Spinal cord (tissue), 10 donors: ENCODE results near the gene ATP9B. TPM values are rescaled to one million over a fixed set of nuclear protein-coding genes. Genes with fewer than 3 reads are reported as not detected.

ENCODE experiments used
- DNase-seq, 6 donors: peaks; one replicate each; pipeline versions ENCODE4 v3.0.0 to v3.0.0-alpha.2; 2013 to 2015; ENCODE audit warnings: low spot score in 6 of 6, low read depth in 4 of 6
- H3K27ac ChIP-seq: one replicate; pipeline ENCODE4 v1.5.1; 2013; ENCODE audit warnings: low read depth, low read length, control low read depth
- H3K27me3 ChIP-seq: one replicate; pipeline ENCODE4 v1.6.1; 2013; ENCODE audit warnings: low read length; ENCODE audit not compliant: control insufficient read depth, insufficient read depth
- H3K36me3 ChIP-seq: one replicate; pipeline ENCODE4 v1.6.1; 2013; ENCODE audit warnings: low read length; ENCODE audit not compliant: control insufficient read depth, insufficient read depth
- H3K4me1 ChIP-seq: one replicate; pipeline ENCODE4 v1.6.1; 2013; ENCODE audit warnings: low read length; ENCODE audit not compliant: control insufficient read depth, insufficient read depth
- H3K4me3 ChIP-seq: one replicate; pipeline ENCODE4 v1.5.1; 2013; ENCODE audit warnings: low read depth, low read length, control low read depth
- H3K9me3 ChIP-seq: one replicate; pipeline ENCODE4 v1.6.1; 2013; ENCODE audit warnings: low read length; ENCODE audit not compliant: control insufficient read depth, insufficient read depth
- WGBS: methylation state at CpG from one replicate; pipeline ENCODE4 v1.1.5; 2013; ENCODE audit warnings: missing lambda C conversion rate; ENCODE audit not compliant: insufficient coverage; 5-methylcytosine and 5-hydroxymethylcytosine counted together
- polyA plus RNA-seq, 2 donors: library from polyadenylated mRNA; unstranded; fragments of 120-200 nt; gene quantifications; one replicate each; pipeline ENCODE4 v1.2.1, GENCODE V29; 2013; ENCODE audit not compliant: insufficient read length in 2 of 2
- total RNA-seq, 2 donors: library from RNA; depleted of rRNA in 1 of 2; stranded (reverse); fragments of 120-200 nt in 1 of 2; fragments of >200 nt in 1 of 2; gene quantifications; one replicate each; pipeline versions ENCODE4 v1.2.3 to v1.2.4, GENCODE V29; 2013 to 2014
- donor health status: healthy.

The ATP9B gene
- total and polyA plus RNA-seq, 4 donors = 19.5 to 72.7 (median 35.6) TPM

DNA sequence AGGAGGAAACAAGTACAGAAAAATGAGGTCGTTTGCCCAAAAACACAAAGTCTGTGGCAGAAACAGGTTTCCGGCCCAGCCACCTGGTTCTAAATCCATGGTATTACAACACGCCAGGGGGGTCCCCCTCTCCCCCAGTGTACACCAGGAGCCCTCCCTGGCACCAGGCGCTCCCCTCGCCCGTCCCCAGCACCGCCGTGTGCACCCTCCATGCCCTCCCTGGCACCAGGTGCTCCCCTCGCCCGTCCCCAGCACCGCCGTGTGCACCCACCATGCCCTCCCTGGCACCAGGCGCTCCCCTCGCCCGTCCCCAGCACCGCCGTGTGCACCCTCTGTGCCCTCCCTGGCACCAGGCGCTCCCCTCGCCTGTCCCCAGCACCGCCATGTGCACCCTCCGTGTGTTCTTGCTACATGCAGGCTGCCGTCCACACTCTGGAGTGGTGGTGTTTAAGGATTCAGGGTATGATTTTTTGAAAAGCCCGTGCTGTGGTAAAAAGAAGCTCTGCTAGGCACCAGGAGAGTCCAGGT is 266.7 kb downstream of the ATP9B start:
- WGBS = 98% methylated on average over 20 of the region's 23 CpGs
- Histone ChIP-seq H3K27ac (no peak overlapping the region), H3K4me1 (no peaks in the 10 kb centered on the region), H3K27me3 (no peaks in the 10 kb centered on the region), H3K36me3 (peaks cover 43% of the 10 kb centered on the region), H3K4me3 (no peak overlapping the region), H3K9me3 (no peaks in the 10 kb centered on the region)
- no peak for DNase-seq

DNA sequence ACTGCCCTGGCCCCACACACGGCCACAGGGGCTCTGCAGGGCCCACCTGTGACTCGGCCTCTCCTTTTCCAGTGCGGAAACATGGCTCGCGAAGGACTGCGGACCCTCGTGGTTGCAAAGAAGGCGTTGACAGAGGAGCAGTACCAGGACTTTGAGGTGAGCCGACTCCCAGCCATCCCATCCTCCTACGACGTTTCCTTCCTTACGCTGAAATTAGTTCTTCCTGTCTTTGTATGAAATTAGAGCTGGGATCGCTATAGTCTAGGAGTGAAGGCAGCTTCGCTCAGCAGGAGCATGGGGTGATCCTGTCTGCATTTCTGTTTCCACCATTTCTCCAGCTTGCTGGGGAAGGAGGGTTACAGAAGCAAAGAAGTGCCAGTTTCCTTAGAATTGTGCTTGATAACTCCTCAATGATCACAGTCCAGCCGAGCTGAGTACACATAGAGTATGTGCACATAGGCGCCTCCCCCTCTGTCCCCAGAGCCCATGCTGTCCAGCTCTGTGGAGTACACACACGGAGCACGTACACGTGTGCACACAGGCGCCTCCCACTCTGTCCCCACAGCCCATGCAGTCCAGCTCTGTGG is 267.5 kb downstream of the ATP9B start:
- no peak for DNase-seq
- H3K4me3 ChIP-seq = no peak overlapping the region
- H3K36me3 ChIP-seq = peaks cover 43% of the 10 kb centered on the region
- H3K9me3 ChIP-seq = no peaks in the 10 kb centered on the region
- no peaks in the 10 kb centered on the region for H3K27me3 ChIP-seq
- H3K27ac ChIP-seq = no peak overlapping the region
- H3K4me1 ChIP-seq = no peaks in the 10 kb centered on the region
- WGBS = 94% methylated on average over 12 of the region's 20 CpGs

DNA sequence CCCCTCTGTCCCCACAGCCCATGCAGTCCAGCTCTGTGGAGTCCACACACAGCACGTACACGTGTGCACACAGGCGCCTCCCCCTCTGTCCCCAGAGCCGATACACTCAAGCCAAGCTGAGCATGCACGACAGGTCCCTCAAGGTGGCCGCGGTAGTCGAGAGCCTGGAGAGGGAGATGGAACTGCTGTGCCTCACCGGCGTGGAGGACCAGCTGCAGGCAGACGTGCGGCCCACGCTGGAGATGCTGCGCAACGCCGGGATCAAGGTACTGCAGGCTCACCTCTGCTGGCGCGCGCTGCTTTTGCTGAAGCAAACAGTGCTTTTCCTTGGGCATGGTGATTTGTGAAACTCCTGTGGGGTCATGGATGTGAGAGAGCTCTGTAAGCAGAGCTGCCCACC is 268.0 kb downstream of the ATP9B start:
- Histone ChIP-seq H3K4me3 (no peak overlapping the region), H3K4me1 (no peaks in the 10 kb centered on the region), H3K27ac (no peak overlapping the region), H3K9me3 (no peaks in the 10 kb centered on the region), H3K36me3 (peaks cover 43% of the 10 kb centered on the region), H3K27me3 (no peaks in the 10 kb centered on the region)
- WGBS = 95% methylated on average over 19 of the region's 19 CpGs
- DNase-seq = no peak

DNA sequence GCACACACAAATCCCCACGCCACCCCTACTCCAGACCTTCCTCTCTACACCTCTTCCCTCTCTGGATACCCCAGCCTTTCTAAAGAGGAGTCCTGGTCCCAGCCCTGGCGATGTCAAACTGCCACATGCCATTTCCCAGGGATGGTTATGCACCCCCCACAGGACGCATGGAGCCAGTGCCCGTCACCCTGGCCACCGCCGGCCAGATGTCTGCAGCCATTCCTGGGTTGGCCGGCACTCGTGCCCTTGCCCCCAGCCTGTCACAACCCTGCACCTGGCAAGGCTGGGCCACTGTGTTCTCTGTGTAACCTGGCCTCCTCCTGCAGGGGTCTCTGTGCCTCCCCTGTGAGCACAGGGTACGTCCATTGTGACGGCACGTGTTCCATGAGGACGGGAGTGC is 268.4 kb downstream of the ATP9B start:
- H3K4me1 ChIP-seq = no peaks in the 10 kb centered on the region
- H3K27me3 ChIP-seq = no peaks in the 10 kb centered on the region
- WGBS = 92% methylated on average over 12 of the region's 12 CpGs
- H3K36me3 ChIP-seq = peaks cover 43% of the 10 kb centered on the region
- DNase-seq = no peak
- H3K9me3 ChIP-seq = no peaks in the 10 kb centered on the region
- H3K27ac ChIP-seq = no peak overlapping the region
- no peak overlapping the region for H3K4me3 ChIP-seq

DNA sequence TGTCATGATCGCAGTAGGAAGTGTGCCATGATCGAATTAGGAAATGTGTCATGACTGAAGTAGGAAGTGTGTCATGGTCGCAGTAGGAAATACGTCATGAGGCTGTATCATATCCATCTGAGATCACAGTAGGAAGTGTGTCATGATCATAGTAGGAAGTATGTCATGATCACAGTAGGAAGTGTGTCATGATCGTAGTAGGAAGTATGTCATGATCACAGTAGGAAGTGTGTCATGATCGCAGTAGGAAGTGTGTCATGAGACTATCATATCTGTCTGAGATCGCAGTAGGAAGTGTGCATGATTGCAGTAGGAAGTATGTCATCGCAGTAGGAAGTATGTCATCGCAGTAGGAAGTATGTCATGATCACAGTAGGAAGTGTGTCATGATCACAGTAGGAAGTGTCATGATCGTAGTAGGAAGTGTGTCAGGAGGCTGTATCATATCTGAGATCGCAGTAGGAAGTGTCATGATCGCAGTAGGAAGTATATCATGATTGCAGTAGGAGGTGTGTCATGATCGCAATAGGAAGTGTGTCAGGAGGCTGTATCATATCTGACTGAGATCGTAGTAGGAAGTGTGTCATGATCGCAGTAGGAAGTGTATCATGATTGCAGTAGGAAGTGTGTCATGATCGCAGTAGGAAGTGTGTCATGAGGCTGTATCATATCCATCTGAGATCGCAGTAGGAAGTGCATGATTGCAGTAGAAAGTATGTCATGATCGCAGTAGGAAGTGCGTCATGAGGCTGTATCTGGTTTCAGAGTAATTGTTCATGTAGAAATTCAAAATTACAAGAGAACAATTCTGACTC is 270.1 kb downstream of the ATP9B start:
- no peak for DNase-seq
- no peak overlapping the region for H3K27ac ChIP-seq
- H3K4me1 ChIP-seq = no peaks in the 10 kb centered on the region
- H3K27me3 ChIP-seq = no peaks in the 10 kb centered on the region
- H3K9me3 ChIP-seq = no peaks in the 10 kb centered on the region
- no peak overlapping the region for H3K4me3 ChIP-seq
- 97% methylated on average over 17 of the region's 19 CpGs for WGBS
- H3K36me3 ChIP-seq = peaks cover 38% of the 10 kb centered on the region

DNA sequence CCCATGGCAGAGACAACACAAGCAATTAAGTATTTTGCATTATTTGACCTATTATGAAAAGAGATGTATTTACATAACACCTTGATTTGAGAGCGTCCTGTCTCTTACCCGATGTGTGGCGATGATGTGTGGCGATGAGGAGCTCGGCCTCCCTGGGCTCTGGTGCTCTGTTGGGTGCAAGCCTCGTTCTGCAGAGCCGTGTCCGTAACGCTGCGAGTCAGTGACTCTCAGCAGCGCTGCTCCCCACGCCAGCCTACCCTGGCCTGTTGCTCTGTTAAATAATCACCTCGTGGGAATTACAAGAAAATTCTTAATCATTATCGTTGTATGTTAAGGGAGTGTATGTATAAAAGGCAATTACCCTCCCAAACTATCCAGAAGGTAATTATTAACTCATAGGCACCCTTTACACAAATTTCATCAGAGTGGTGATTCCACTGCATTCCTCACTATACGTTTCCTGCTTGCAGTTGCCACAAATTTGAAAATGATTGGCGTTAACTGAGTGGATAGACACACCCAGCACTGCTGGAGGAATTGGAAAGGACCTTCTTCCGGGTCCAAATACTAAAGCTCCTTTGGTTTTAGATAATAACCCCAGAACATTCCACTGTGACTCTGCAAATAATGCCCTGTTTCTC is 274.5 kb downstream of the ATP9B start:
- no peaks in the 10 kb centered on the region for H3K4me1 ChIP-seq
- no peak for DNase-seq
- no peaks in the 10 kb centered on the region for H3K9me3 ChIP-seq
- no peak overlapping the region for H3K27ac ChIP-seq
- H3K27me3 ChIP-seq = no peaks in the 10 kb centered on the region
- no peak overlapping the region for H3K4me3 ChIP-seq
- 82% methylated on average over 12 of the region's 17 CpGs for WGBS
- H3K36me3 ChIP-seq = peaks cover 43% of the 10 kb centered on the region

DNA sequence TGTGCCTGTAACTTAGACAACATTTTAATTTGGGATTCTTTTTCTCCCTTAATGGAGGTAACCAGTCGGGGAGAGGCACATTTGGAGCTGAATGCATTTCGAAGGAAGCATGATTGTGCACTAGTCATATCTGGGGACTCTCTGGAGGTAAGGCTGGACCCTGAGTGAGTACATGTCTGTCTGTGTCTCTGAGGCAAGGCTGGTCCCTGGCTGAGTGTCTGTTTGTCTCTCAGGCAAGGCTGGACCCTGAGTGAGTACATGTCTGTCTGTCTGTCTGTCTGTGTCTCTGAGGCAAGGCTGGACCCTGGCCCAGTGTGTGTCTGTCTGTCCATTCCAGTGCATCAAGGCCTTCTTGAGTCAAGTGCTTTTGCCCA is 275.0 kb downstream of the ATP9B start:
- no peaks in the 10 kb centered on the region for H3K9me3 ChIP-seq
- no peak overlapping the region for H3K27ac ChIP-seq
- H3K36me3 ChIP-seq = peaks cover 49% of the 10 kb centered on the region
- no peak overlapping the region for H3K4me3 ChIP-seq
- no peak for DNase-seq
- 90% methylated on average over 2 of the region's 2 CpGs for WGBS
- no peaks in the 10 kb centered on the region for H3K27me3 ChIP-seq
- H3K4me1 ChIP-seq = no peaks in the 10 kb centered on the region

DNA sequence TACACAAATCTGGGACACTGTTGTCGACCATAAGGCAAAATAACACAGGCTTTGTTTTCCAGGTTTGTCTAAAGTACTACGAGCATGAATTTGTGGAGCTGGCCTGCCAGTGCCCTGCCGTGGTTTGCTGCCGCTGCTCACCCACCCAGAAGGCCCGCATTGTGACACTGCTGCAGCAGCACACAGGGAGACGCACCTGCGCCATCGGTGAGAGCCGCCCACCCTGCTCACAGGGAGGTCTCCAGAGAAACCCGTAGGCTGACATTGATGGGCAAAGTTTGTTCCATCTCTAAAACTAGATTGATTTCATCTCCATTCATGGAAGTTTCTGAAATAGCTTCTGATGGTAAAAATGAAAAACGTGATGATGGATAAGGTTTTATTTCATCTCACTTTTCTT is 276.2 kb downstream of the ATP9B start:
- H3K9me3 ChIP-seq = no peaks in the 10 kb centered on the region
- H3K27ac ChIP-seq = no peak overlapping the region
- no peak overlapping the region for H3K4me3 ChIP-seq
- no peak for DNase-seq
- WGBS = 90% methylated on average over 5 of the region's 11 CpGs
- peaks cover 60% of the 10 kb centered on the region for H3K36me3 ChIP-seq
- H3K4me1 ChIP-seq = no peaks in the 10 kb centered on the region
- no peaks in the 10 kb centered on the region for H3K27me3 ChIP-seq

DNA sequence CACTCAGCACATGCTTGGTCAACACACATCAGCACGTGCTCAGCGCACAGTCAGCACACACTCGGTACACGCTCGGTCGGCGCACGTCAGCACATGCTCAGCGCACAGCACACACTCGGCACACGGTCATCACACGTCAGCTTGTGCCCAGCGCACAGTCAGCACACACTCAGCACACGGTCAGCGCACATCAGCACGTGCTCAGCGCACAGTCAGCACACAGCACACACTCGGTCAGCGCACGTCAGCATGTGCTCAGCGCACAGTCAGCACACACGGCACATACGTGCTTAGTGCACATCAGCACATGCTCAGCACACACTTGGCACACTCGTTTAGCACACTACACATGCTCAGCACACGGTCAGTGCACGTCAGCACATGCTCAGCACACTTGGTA is 276.8 kb downstream of the ATP9B start:
- DNase-seq = no peak
- 98% methylated on average over 26 of the region's 26 CpGs for WGBS
- Histone ChIP-seq H3K9me3 (no peaks in the 10 kb centered on the region), H3K36me3 (peaks cover 61% of the 10 kb centered on the region), H3K4me1 (no peaks in the 10 kb centered on the region), H3K4me3 (no peak overlapping the region), H3K27ac (no peak overlapping the region), H3K27me3 (no peaks in the 10 kb centered on the region)
